Loucy (cell line): ENCODE data around the gene WDR6.

ENCODE experiments used
- H2AFZ ChIP-seq: fragments of 200-600 bp; sonication (generic); 2 replicates; pipeline ENCODE4 v1.6.0; 2016; ENCODE audit warnings: antibody characterized with exemption, mild to moderate bottlenecking, low read length, moderate library complexity
- H3F3A ChIP-seq: fragments of 200-600 bp; 2 replicates; pipeline ENCODE4 v1.6.0; 2016; ENCODE audit warnings: antibody characterized with exemption, low read depth, mild to moderate bottlenecking
- H3K27me3 ChIP-seq: fragments of 200-600 bp; sonication (generic); 2 replicates; pipeline ENCODE4 v1.6.1; 2014; ENCODE audit warnings: low read length, mild to moderate bottlenecking; ENCODE audit not compliant: insufficient read depth, poor library complexity, severe bottlenecking
- H3K36me3 ChIP-seq: fragments of 200-600 bp; sonication (generic); 2 replicates; pipeline ENCODE4 v1.6.1; 2016; ENCODE audit warnings: low read length; ENCODE audit not compliant: insufficient read depth
- H3K4me1 ChIP-seq: fragments of 200-600 bp; sonication (generic); 2 replicates; pipeline ENCODE4 v1.5.1; 2014; ENCODE audit warnings: low read length, mild to moderate bottlenecking; ENCODE audit not compliant: insufficient read depth, poor library complexity, severe bottlenecking
- H3K4me2 ChIP-seq: fragments of 200-600 bp; sonication (generic); 2 replicates; pipeline ENCODE4 v1.6.0; 2014; ENCODE audit warnings: antibody characterized with exemption, low read length, low read depth, mild to moderate bottlenecking; ENCODE audit not compliant: poor library complexity, severe bottlenecking
- H3K4me3 ChIP-seq: fragments of 200-600 bp; sonication (generic); 2 replicates; pipeline ENCODE4 v1.5.1; 2014; ENCODE audit warnings: low read length, mild to moderate bottlenecking, mixed read lengths; ENCODE audit not compliant: poor library complexity, severe bottlenecking
- H3K79me2 ChIP-seq: fragments of 200-600 bp; sonication (generic); 2 replicates; pipeline ENCODE4 v1.6.1; 2014; ENCODE audit warnings: low read length; ENCODE audit not compliant: insufficient read depth
- H3K9ac ChIP-seq: fragments of 200-600 bp; sonication (generic); 2 replicates; pipeline ENCODE4 v1.6.0; 2014; ENCODE audit warnings: mild to moderate bottlenecking, low read depth, low read length, moderate library complexity; ENCODE audit not compliant: poor library complexity, severe bottlenecking
- H3K9me2 ChIP-seq: fragments of 200-600 bp; sonication (generic); replicated peaks from 2 replicates; pipeline ENCODE4 v1.6.1; 2016; ENCODE audit warnings: low read depth, low read length, mixed read lengths
- H3K9me3 ChIP-seq: fragments of 200-600 bp; sonication (generic); 2 replicates; pipeline ENCODE4 v1.6.1; 2014; ENCODE audit warnings: mild to moderate bottlenecking, antibody characterized with exemption, low read length, low read depth; ENCODE audit not compliant: insufficient read depth
- H4K20me1 ChIP-seq: fragments of 200-600 bp; sonication (generic); 2 replicates; pipeline ENCODE4 v1.6.0; 2014; ENCODE audit warnings: antibody characterized with exemption, low read length, mild to moderate bottlenecking; ENCODE audit not compliant: insufficient read depth, poor library complexity, severe bottlenecking
- EZH2phosphoT487 ChIP-seq: fragments of 200-600 bp; IDR thresholded peaks from 2 replicates; pipeline ENCODE4 v1.6.1; 2018; ENCODE audit warnings: antibody characterized with exemption, mild to moderate bottlenecking, moderate library complexity, borderline replicate concordance
- TF ChIP-seq, protein P1 (sequence below): fragments of 200-600 bp; sonication (generic); conservative IDR thresholded peaks from 2 replicates; pipeline ENCODE4 v1.5.1; 2014; ENCODE audit warnings: mild to moderate bottlenecking, antibody characterized with exemption, low read length

WDR6 gene

DNA sequence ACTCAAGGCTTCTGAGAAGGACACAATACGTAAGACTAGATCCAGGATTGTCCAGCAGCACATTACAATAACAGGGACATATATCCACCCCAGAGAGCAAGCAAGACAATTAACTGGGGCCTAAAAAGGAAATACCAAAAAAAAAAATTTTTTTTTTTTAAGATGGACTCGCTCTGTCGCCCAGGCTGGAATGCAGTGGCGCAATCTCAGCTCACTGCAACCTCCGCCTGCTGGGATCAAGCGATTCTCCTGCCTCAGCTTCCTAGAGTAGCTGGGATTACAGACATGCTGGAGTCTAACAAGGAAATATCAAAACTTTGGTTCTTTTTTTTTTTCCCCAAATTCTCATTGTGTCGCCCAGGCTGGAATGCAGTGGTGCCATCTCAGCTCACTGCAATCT lies 50.8 kb downstream of the WDR6 start:
- Histone ChIP-seq H3F3A (no peaks in the 10 kb centered on the region), H3K9me2 (no peaks in the 10 kb centered on the region), H3K27me3 (no peaks in the 10 kb centered on the region), H2AFZ (no peak overlapping the region), H3K4me1 (no peaks in the 10 kb centered on the region), H3K36me3 (peaks cover 60% of the 10 kb centered on the region), H3K4me3 (no peak overlapping the region), H4K20me1 (peaks cover 3% of the 10 kb centered on the region), H3K9me3 (no peaks in the 10 kb centered on the region), H3K9ac (no peak overlapping the region), H3K79me2 (no peaks in the 10 kb centered on the region), H3K4me2 (no peak overlapping the region)
- no peak for TF ChIP-seq EZH2phosphoT487
- TF ChIP-seq, protein P1, sequence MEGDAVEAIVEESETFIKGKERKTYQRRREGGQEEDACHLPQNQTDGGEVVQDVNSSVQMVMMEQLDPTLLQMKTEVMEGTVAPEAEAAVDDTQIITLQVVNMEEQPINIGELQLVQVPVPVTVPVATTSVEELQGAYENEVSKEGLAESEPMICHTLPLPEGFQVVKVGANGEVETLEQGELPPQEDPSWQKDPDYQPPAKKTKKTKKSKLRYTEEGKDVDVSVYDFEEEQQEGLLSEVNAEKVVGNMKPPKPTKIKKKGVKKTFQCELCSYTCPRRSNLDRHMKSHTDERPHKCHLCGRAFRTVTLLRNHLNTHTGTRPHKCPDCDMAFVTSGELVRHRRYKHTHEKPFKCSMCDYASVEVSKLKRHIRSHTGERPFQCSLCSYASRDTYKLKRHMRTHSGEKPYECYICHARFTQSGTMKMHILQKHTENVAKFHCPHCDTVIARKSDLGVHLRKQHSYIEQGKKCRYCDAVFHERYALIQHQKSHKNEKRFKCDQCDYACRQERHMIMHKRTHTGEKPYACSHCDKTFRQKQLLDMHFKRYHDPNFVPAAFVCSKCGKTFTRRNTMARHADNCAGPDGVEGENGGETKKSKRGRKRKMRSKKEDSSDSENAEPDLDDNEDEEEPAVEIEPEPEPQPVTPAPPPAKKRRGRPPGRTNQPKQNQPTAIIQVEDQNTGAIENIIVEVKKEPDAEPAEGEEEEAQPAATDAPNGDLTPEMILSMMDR, result no peak
